Measurements from ENCODE around the gene ZMIZ1.

The ZMIZ1 gene

GRCh38 chr10:79172881-79173280 lies 104.1 kb downstream of the ZMIZ1 start:
- no peak for DNase-seq

- no peak for DNase-seq
Measured at GRCh38 chr10:79173582-79174262, 105.0 kb downstream of the ZMIZ1 start.

GRCh38 chr10:79176052-79176501 lies 107.3 kb downstream of the ZMIZ1 start:
- DNase-seq: no peak

GRCh38 chr10:79176949-79177602 lies 108.3 kb downstream of the ZMIZ1 start:
- no peak for DNase-seq

- DNase-seq: no peak
Measured at GRCh38 chr10:79178070-79178576, 109.4 kb downstream of the ZMIZ1 start.

GRCh38 chr10:79178614-79179163 lies 109.9 kb downstream of the ZMIZ1 start:
- DNase-seq: peak; percentile 30 to 77

- DNase-seq: peak; percentile 40 to 45
Measured at GRCh38 chr10:79179164-79179956, 110.6 kb downstream of the ZMIZ1 start.

GRCh38 chr10:79179957-79180309 lies 111.2 kb downstream of the ZMIZ1 start:
- no peak for DNase-seq

GRCh38 chr10:79180414-79181221 lies 111.9 kb downstream of the ZMIZ1 start:
- peak; percentile 87 to 93 for DNase-seq

- DNase-seq: no peak
Measured at GRCh38 chr10:79181227-79181626, 112.5 kb downstream of the ZMIZ1 start.

GRCh38 chr10:79181698-79182521 lies 113.1 kb downstream of the ZMIZ1 start:
- peak; percentile 22 to 61 for DNase-seq

- no peak for DNase-seq
Measured at GRCh38 chr10:79182781-79183467, 114.2 kb downstream of the ZMIZ1 start.

- DNase-seq: no peak
Measured at GRCh38 chr10:79183468-79183865, 114.7 kb downstream of the ZMIZ1 start.

- no peak for DNase-seq
Measured at GRCh38 chr10:79184145-79184625, 115.4 kb downstream of the ZMIZ1 start.

GRCh38 chr10:79184657-79185056 lies 115.9 kb downstream of the ZMIZ1 start:
- no peak for DNase-seq

GRCh38 chr10:79185067-79185774 lies 116.5 kb downstream of the ZMIZ1 start:
- no peak for DNase-seq

- DNase-seq: no peak
Measured at GRCh38 chr10:79185796-79186374, 117.1 kb downstream of the ZMIZ1 start.

- DNase-seq: no peak
Measured at GRCh38 chr10:79186486-79187120, 117.8 kb downstream of the ZMIZ1 start.

Data from inflammatory macrophage (primary cell).